ENCODE data around the gene HOXB3.
A peak's percentile ranks its signal among the peaks of the same experiment; 100 is the strongest.

Gene HOXB3

DNA sequence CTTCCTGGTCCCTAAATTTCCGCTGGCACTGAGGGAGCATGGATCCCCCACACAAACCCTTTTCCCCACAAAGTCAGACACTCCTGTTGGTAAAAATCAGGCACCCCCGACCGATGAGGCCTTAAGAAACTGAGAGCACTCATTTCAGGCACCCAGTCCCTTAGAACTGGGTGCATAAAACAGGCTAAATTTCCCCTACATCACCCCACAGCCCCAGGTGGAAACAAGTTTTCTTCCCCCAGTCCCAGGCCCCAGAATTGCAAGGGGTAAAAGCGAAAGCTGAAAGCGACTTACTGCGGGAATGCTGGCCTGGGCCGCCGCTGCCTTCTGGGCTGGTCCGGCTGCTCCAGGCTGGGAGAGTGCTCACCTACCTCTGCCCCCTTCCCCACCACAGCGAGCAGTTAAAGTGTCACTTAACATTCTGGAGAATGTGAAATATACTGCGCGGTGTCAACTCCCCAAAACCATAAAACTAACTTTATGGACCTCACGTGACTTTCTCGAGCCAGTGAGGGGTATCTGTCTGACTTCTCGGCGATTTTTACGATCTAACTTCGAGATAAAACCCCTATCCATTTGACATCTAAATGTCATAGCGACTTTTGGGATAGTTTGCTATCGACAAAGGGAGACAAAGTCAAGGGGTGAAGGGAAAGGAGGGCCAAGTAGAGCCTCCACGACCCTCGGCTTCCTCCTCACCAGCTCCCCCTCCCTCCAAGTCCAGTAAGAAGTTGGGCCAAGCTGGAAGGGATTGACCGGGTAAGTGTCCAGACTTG is at the start of gene HOXB3:
Gene HOXB3 (minus strand): TSS at position 411 of the 776 bp plus-strand sequence. CDS start 37,767 bp downstream, outside the sequence.
- Histone ChIP-seq H3K4me1 (ENCODE audit: control insufficient read depth, insufficient read depth, low read length) (peaks cover 42% of the 10 kb centered on the region), H3K27ac (ENCODE audit: extremely low read depth, low read depth, low read length) (peak within 1 kb of the TSS; percentile 92)
- POLR2A ChIA-PET: interaction anchor here (0.6 kb wide), 2 partner anchors 10 to 542 kb away, joined by 3 read pairs; partner anchors contain the start of gene NFE2L1
- no peak for TF ChIP-seq HOXD13 (CRISPR knock-in tag; IDR thresholded peaks at IDR 0.05; ENCODE audit: borderline replicate concordance)
- no peak for TF ChIP-seq ZSCAN23 (tag by site-specific recombination; IDR thresholded peaks at IDR 0.05)
- no peak for TF ChIP-seq RBAK (tag by site-specific recombination; IDR thresholded peaks at IDR 0.05)
- TF ChIP-seq ZNF530 (tag by site-specific recombination; IDR thresholded peaks at IDR 0.05; ENCODE audit: low read depth): no peak
- no peak for TF ChIP-seq ZNF433 (tag by site-specific recombination; IDR thresholded peaks at IDR 0.05; ENCODE audit: low read depth)
- no peak for TF ChIP-seq ZNF510 (tag by site-specific recombination; IDR thresholded peaks at IDR 0.05; ENCODE audit: insufficient replicate concordance)
- peak; percentile 81 for TF ChIP-seq BCL11A (tag by site-specific recombination; IDR thresholded peaks at IDR 0.05; ENCODE audit: low read depth)
- no peak for TF ChIP-seq REPIN1 (tag by site-specific recombination; IDR thresholded peaks at IDR 0.05; ENCODE audit: low read depth)
- TF ChIP-seq ZNF548 (tag by site-specific recombination; IDR thresholded peaks at IDR 0.05): no peak
- no peak; the same call in 1 of the 2 replicates for TF ChIP-seq ZNF121 (tag by site-specific recombination; IDR thresholded peaks at IDR 0.05)
- no peak for TF ChIP-seq SETDB1 (IDR thresholded peaks at IDR 0.05; ENCODE audit: insufficient read length, low read length)
- TF ChIP-seq ZNF473 (tag by site-specific recombination; IDR thresholded peaks at IDR 0.05): no peak
- no peak for TF ChIP-seq KLF9 (tag by site-specific recombination; IDR thresholded peaks at IDR 0.05; ENCODE audit: low read depth)
- peak; percentile 81 for TF ChIP-seq ZNF629 (tag by site-specific recombination; IDR thresholded peaks at IDR 0.05)
- peak; percentile 78 for TF ChIP-seq ZBTB17 (tag by site-specific recombination; IDR thresholded peaks at IDR 0.05)
- no peak for TF ChIP-seq ZNF596 (tag by site-specific recombination; IDR thresholded peaks at IDR 0.05)
- peak; percentile 57 for TF ChIP-seq ZNF2 (tag by site-specific recombination; IDR thresholded peaks at IDR 0.05)
- TF ChIP-seq, protein P1, sequence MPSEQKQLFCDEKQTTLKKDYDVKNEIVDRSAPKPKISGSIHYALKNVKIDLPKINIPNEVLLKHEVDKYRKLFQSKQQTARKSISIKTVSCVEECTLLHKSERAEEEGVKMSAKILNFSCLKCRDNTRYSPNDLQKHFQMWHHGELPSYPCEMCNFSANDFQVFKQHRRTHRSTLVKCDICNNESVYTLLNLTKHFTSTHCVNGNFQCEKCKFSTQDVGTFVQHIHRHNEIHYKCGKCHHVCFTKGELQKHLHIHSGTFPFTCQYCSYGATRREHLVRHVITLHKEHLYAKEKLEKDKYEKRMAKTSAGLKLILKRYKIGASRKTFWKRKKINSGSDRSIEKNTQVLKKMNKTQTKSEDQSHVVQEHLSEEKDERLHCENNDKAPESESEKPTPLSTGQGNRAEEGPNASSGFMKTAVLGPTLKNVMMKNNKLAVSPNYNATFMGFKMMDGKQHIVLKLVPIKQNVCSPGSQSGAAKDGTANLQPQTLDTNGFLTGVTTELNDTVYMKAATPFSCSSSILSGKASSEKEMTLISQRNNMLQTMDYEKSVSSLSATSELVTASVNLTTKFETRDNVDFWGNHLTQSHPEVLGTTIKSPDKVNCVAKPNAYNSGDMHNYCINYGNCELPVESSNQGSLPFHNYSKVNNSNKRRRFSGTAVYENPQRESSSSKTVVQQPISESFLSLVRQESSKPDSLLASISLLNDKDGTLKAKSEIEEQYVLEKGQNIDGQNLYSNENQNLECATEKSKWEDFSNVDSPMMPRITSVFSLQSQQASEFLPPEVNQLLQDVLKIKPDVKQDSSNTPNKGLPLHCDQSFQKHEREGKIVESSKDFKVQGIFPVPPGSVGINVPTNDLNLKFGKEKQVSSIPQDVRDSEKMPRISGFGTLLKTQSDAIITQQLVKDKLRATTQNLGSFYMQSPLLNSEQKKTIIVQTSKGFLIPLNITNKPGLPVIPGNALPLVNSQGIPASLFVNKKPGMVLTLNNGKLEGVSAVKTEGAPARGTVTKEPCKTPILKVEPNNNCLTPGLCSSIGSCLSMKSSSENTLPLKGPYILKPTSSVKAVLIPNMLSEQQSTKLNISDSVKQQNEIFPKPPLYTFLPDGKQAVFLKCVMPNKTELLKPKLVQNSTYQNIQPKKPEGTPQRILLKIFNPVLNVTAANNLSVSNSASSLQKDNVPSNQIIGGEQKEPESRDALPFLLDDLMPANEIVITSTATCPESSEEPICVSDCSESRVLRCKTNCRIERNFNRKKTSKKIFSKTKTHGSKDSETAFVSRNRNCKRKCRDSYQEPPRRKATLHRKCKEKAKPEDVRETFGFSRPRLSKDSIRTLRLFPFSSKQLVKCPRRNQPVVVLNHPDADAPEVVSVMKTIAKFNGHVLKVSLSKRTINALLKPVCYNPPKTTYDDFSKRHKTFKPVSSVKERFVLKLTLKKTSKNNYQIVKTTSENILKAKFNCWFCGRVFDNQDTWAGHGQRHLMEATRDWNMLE (tag by site-specific recombination; conservative IDR thresholded peaks at IDR 0.05; ENCODE audit: low read depth): peak; percentile 14; the same call in 1 of the 2 replicates
- no peak for TF ChIP-seq ZNF202 (tag by site-specific recombination; IDR thresholded peaks at IDR 0.05; ENCODE audit: borderline replicate concordance)
- TF ChIP-seq ZFP3 (tag by site-specific recombination; IDR thresholded peaks at IDR 0.05; ENCODE audit: low read depth): no peak
- no peak for TF ChIP-seq ZNF701 (tag by site-specific recombination; IDR thresholded peaks at IDR 0.05)
- TF ChIP-seq, protein P2, sequence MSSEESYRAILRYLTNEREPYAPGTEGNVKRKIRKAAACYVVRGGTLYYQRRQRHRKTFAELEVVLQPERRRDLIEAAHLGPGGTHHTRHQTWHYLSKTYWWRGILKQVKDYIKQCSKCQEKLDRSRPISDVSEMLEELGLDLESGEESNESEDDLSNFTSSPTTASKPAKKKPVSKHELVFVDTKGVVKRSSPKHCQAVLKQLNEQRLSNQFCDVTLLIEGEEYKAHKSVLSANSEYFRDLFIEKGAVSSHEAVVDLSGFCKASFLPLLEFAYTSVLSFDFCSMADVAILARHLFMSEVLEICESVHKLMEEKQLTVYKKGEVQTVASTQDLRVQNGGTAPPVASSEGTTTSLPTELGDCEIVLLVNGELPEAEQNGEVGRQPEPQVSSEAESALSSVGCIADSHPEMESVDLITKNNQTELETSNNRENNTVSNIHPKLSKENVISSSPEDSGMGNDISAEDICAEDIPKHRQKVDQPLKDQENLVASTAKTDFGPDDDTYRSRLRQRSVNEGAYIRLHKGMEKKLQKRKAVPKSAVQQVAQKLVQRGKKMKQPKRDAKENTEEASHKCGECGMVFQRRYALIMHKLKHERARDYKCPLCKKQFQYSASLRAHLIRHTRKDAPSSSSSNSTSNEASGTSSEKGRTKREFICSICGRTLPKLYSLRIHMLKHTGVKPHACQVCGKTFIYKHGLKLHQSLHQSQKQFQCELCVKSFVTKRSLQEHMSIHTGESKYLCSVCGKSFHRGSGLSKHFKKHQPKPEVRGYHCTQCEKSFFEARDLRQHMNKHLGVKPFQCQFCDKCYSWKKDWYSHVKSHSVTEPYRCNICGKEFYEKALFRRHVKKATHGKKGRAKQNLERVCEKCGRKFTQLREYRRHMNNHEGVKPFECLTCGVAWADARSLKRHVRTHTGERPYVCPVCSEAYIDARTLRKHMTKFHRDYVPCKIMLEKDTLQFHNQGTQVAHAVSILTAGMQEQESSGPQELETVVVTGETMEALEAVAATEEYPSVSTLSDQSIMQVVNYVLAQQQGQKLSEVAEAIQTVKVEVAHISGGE (tag by site-specific recombination; conservative IDR thresholded peaks at IDR 0.05; ENCODE audit: low read depth): peak; percentile 39
- TF ChIP-seq ZNF248 (tag by site-specific recombination; IDR thresholded peaks at IDR 0.05): no peak
- TF ChIP-seq ZNF529 (tag by site-specific recombination; IDR thresholded peaks at IDR 0.05; ENCODE audit: insufficient replicate concordance): no peak
- TF ChIP-seq, protein P3, sequence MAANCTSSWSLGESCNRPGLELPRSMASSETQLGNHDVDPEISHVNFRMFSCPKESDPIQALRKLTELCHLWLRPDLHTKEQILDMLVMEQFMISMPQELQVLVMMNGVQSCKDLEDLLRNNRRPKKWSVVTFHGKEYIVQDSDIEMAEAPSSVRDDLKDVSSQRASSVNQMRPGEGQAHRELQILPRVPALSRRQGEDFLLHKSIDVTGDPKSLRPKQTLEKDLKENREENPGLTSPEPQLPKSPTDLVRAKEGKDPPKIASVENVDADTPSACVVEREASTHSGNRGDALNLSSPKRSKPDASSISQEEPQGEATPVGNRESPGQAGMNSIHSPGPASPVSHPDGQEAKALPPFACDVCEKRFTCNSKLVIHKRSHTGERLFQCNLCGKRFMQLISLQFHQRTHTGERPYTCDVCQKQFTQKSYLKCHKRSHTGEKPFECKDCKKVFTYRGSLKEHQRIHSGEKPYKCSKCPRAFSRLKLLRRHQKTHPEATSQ (tag by site-specific recombination; IDR thresholded peaks at IDR 0.05): no peak
- TF ChIP-seq ZNF626 (tag by site-specific recombination; IDR thresholded peaks at IDR 0.05): no peak
- TF ChIP-seq ZNF24 (tag by site-specific recombination; IDR thresholded peaks at IDR 0.05): peak; percentile 53; the same call in 1 of the 2 replicates
- TF ChIP-seq ZNF23 (tag by site-specific recombination; IDR thresholded peaks at IDR 0.05; ENCODE audit: borderline replicate concordance): no peak
- no peak for TF ChIP-seq ZNF302 (tag by site-specific recombination; IDR thresholded peaks at IDR 0.05; ENCODE audit: low read depth)

More for the DNA sequence above, at the start of gene HOXB3:
- CTCF ChIA-PET: interaction anchor here (0.6 to 6.0 kb wide), 6 partner anchors 29 to 570 kb away, joined by 3 to 52 read pairs (median 5); no protein-coding TSS in a partner anchor
- Histone ChIP-seq H3K36me3 (ENCODE audit: control insufficient read depth in 2 of 2, insufficient read depth in 1 of 2, low read length in 2 of 2) (peaks cover 0 to 29% of the 10 kb centered on the region in 2 experiments; a peak in 2 of 3 replicates), H3K4me3 (ENCODE audit: low read depth, low read length) (no peak within 1 kb of the TSS), H3K9me3 (ENCODE audit: control insufficient read depth, insufficient read depth, low read depth, low read length) (no peaks in the 10 kb centered on the region)

All from HEK293 (cell line).